GM23338 (cell line): ENCODE measurements around the gene SNAPIN. TPM values are rescaled to one million over a fixed set of nuclear protein-coding genes. Genes with fewer than 3 reads are reported as not detected.

Source experiments
- ATAC-seq: fragments of 200-7000 bp; cut with Tn5 transposase; 3 replicates; pipeline ENCODE4 v1.9.1; 2020
- DNase-seq: peaks from one replicate; pipeline ENCODE4 v3.0.0-alpha.2; 2015; ENCODE audit warnings: low spot score
- H2AFZ ChIP-seq: fragments of 200-600 bp; sonication (generic); 2 replicates; pipeline ENCODE4 v1.8.0; 2016; ENCODE audit warnings: antibody characterized with exemption, mild to moderate bottlenecking, moderate library complexity
- H3F3A ChIP-seq: fragments of 200-600 bp; sonication (generic); replicated peaks from 2 replicates; pipeline ENCODE4 v1.8.0; 2017; ENCODE audit warnings: antibody characterized with exemption, mixed run types, low read depth
- H3K27ac ChIP-seq: fragments of 200-600 bp; sonication (generic); 2 replicates; pipeline ENCODE4 v1.6.1; 2016; ENCODE audit warnings: low read depth
- H3K27me3 ChIP-seq: fragments of 200-600 bp; sonication (generic); 2 replicates; pipeline ENCODE4 v1.8.0; 2016; ENCODE audit warnings: mild to moderate bottlenecking, mixed run types, moderate library complexity; ENCODE audit not compliant: insufficient read depth
- H3K36me3 ChIP-seq: fragments of 200-600 bp; sonication (generic); 2 replicates; pipeline ENCODE4 v1.8.0; 2016; ENCODE audit warnings: mild to moderate bottlenecking; ENCODE audit not compliant: insufficient read depth
- H3K4me1 ChIP-seq: fragments of 200-600 bp; sonication (generic); 2 replicates; pipeline ENCODE4 v1.8.0; 2016; ENCODE audit warnings: mild to moderate bottlenecking, moderate library complexity; ENCODE audit not compliant: insufficient read depth
- H3K4me2 ChIP-seq: fragments of 200-600 bp; sonication (generic); 2 replicates; pipeline ENCODE4 v1.7.1; 2017; ENCODE audit warnings: mixed run types
- H3K4me3 ChIP-seq: fragments of 200-600 bp; sonication (generic); 2 replicates; pipeline ENCODE4 v1.6.1; 2016; ENCODE audit warnings: mixed run types
- H3K79me2 ChIP-seq: fragments of 200-600 bp; sonication (generic); replicated peaks from 2 replicates; pipeline ENCODE4 v1.8.0; 2017; ENCODE audit warnings: mild to moderate bottlenecking; ENCODE audit not compliant: insufficient read depth
- H3K9me2 ChIP-seq: fragments of 200-600 bp; sonication (generic); 2 replicates; pipeline ENCODE4 v1.8.0; 2017; ENCODE audit not compliant: insufficient read depth
- H4K20me1 ChIP-seq: fragments of 200-600 bp; sonication (generic); replicated peaks from 2 replicates; pipeline ENCODE4 v1.8.0; 2017; ENCODE audit warnings: mild to moderate bottlenecking; ENCODE audit not compliant: insufficient read depth
- H3K27ac Mint-ChIP-seq: 2 replicates; pipeline ENCODE4 v1.8.0; 2020; ENCODE audit warnings: inconsistent platforms, mild to moderate bottlenecking, moderate library complexity, mixed read lengths
- H3K27me3 Mint-ChIP-seq: 3 replicates; pipeline ENCODE4 v1.8.0; 2022; ENCODE audit warnings: low read depth, mild to moderate bottlenecking, moderate library complexity, mixed read lengths, inconsistent platforms; ENCODE audit not compliant: insufficient read depth, poor library complexity
- H3K36me3 Mint-ChIP-seq: 3 replicates; pipeline ENCODE4 v1.8.0; 2021; ENCODE audit warnings: low read depth, mild to moderate bottlenecking, inconsistent platforms, moderate library complexity, mixed read lengths
- H3K4me1 Mint-ChIP-seq: 3 replicates; pipeline ENCODE4 v1.8.0; 2020; ENCODE audit warnings: mild to moderate bottlenecking, inconsistent platforms, mixed read lengths
- H3K4me3 Mint-ChIP-seq: 3 replicates; pipeline ENCODE4 v1.8.0; 2021; ENCODE audit warnings: moderate library complexity, mild to moderate bottlenecking, inconsistent platforms, mixed read lengths
- H3K9me3 Mint-ChIP-seq: 3 replicates; pipeline ENCODE4 v1.8.0; 2020; ENCODE audit warnings: moderate library complexity, mild to moderate bottlenecking, inconsistent platforms, mixed read lengths
- CREB1 ChIP-seq: fragments of 250-450 bp; sonication (Bioruptor Pico); IDR thresholded peaks from 2 replicates; pipeline ENCODE4 v1.5.0; 2020; ENCODE audit warnings: low read depth, mild to moderate bottlenecking, moderate library complexity
- EZH2 ChIP-seq: fragments of 200-600 bp; sonication (generic); IDR thresholded peaks from one replicate; pipeline ENCODE4 v1.8.0; 2017; ENCODE audit warnings: antibody characterized with exemption, mild to moderate bottlenecking, low read depth; ENCODE audit not compliant: unreplicated experiment
- EZH2phosphoT487 ChIP-seq: fragments of 200-600 bp; sonication (generic); IDR thresholded peaks from one replicate; pipeline ENCODE4 v1.8.1; 2018; ENCODE audit warnings: antibody characterized with exemption; ENCODE audit not compliant: unreplicated experiment
- JUNB ChIP-seq: IDR thresholded peaks from one replicate; pipeline ENCODE4 v1.6.1; 2016; ENCODE audit warnings: antibody characterized with exemption; ENCODE audit not compliant: unreplicated experiment
- NANOG ChIP-seq: IDR thresholded peaks from 2 replicates; pipeline ENCODE4 v1.6.1; 2016; ENCODE audit warnings: antibody characterized with exemption, borderline replicate concordance
- POLR2AphosphoS5 ChIP-seq: IDR thresholded peaks from 2 replicates; pipeline ENCODE4 v1.6.1; 2016; ENCODE audit warnings: antibody characterized with exemption, low read depth
- STAT1 ChIP-seq: IDR thresholded peaks from one replicate; pipeline ENCODE4 v1.6.1; 2016; ENCODE audit warnings: antibody characterized with exemption; ENCODE audit not compliant: unreplicated experiment
- ZNF114 ChIP-seq: fragments of 250-450 bp; sonication (Bioruptor Pico); IDR thresholded peaks from 2 replicates; pipeline ENCODE4 v1.5.0; 2020; ENCODE audit warnings: mild to moderate bottlenecking, moderate library complexity
- ZNF331 ChIP-seq: fragments of 250-450 bp; sonication (Bioruptor Pico); IDR thresholded peaks from 2 replicates; pipeline ENCODE4 v1.5.0; 2020; ENCODE audit warnings: low read depth, mild to moderate bottlenecking, moderate library complexity
- polyA plus RNA-seq: library from polyadenylated mRNA; unstranded; fragments of >200 nt; fragmentation: Nextera tagmentation; extraction: Ambion mirVana; gene quantifications from 2 replicates; pipeline ENCODE4 v1.2.1, GENCODE V29; 2016
- total RNA-seq: library from RNA; depleted of rRNA; stranded (reverse); fragments of >200 nt; shearing (Covaris generic); gene quantifications from 2 replicates; pipeline ENCODE4 v1.2.3, GENCODE V29; 2014
- TF ChIP-seq, protein P1 (sequence below): IDR thresholded peaks from one replicate; pipeline ENCODE4 v1.6.1; 2018; ENCODE audit warnings: antibody characterized with exemption; ENCODE audit not compliant: unreplicated experiment
- TF ChIP-seq, protein P2 (sequence below): fragments of 250-450 bp; sonication (Bioruptor Pico); IDR thresholded peaks from 2 replicates; pipeline ENCODE4 v1.5.0; 2020; ENCODE audit warnings: mild to moderate bottlenecking, moderate library complexity
- TF ChIP-seq, protein P3 (sequence below), 2 experiments: fragments of 200-600 bp in 1 of 2; sonication (generic) in 1 of 2; conservative IDR thresholded peaks; 2 replicates each; pipeline versions ENCODE4 v1.5.1 to v1.6.1; 2016 to 2017; ENCODE audit warnings: antibody characterized with exemption in 2 of 2, low read depth in 2 of 2, mild to moderate bottlenecking in 2 of 2, moderate library complexity in 1 of 2
- TF ChIP-seq, protein P4 (sequence below): IDR thresholded peaks from 2 replicates; pipeline ENCODE4 v1.6.1; 2016; ENCODE audit warnings: antibody characterized with exemption

SNAPIN gene
- total and polyA plus RNA-seq, 2 experiments from 2014 or later = 25.6 to 48.5 TPM

DNA sequence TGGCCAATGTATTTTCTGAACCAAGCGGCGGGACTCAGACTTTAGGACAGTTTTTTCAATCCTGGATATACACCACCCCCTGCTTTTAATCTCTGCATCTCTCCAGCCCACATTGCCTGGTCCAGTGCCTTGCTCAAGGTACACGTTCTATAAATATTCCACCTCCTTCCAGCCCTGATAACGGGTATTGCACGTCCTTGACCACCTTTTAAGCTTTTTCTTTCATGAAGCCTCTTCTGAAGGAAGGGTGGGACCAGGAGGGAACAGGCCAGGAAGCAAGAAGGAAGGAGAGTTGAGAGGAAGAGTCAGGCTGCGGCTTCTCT lies 49.0 kb upstream of the SNAPIN start:
- peak overlapping the region; percentile 84; the same call in 1 of the 2 replicates for H2AFZ ChIP-seq
- TF ChIP-seq, protein P1, sequence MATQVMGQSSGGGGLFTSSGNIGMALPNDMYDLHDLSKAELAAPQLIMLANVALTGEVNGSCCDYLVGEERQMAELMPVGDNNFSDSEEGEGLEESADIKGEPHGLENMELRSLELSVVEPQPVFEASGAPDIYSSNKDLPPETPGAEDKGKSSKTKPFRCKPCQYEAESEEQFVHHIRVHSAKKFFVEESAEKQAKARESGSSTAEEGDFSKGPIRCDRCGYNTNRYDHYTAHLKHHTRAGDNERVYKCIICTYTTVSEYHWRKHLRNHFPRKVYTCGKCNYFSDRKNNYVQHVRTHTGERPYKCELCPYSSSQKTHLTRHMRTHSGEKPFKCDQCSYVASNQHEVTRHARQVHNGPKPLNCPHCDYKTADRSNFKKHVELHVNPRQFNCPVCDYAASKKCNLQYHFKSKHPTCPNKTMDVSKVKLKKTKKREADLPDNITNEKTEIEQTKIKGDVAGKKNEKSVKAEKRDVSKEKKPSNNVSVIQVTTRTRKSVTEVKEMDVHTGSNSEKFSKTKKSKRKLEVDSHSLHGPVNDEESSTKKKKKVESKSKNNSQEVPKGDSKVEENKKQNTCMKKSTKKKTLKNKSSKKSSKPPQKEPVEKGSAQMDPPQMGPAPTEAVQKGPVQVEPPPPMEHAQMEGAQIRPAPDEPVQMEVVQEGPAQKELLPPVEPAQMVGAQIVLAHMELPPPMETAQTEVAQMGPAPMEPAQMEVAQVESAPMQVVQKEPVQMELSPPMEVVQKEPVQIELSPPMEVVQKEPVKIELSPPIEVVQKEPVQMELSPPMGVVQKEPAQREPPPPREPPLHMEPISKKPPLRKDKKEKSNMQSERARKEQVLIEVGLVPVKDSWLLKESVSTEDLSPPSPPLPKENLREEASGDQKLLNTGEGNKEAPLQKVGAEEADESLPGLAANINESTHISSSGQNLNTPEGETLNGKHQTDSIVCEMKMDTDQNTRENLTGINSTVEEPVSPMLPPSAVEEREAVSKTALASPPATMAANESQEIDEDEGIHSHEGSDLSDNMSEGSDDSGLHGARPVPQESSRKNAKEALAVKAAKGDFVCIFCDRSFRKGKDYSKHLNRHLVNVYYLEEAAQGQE = no peak
- TF ChIP-seq NANOG (no peak), ZNF331 (CRISPR knock-in tag) (no peak), POLR2AphosphoS5 (no peak), EZH2phosphoT487 (no peak), JUNB (no peak), STAT1 (no peak), CREB1 (no peak), ZNF114 (CRISPR knock-in tag) (no peak), EZH2 (no peak)
- TF ChIP-seq, protein P2, sequence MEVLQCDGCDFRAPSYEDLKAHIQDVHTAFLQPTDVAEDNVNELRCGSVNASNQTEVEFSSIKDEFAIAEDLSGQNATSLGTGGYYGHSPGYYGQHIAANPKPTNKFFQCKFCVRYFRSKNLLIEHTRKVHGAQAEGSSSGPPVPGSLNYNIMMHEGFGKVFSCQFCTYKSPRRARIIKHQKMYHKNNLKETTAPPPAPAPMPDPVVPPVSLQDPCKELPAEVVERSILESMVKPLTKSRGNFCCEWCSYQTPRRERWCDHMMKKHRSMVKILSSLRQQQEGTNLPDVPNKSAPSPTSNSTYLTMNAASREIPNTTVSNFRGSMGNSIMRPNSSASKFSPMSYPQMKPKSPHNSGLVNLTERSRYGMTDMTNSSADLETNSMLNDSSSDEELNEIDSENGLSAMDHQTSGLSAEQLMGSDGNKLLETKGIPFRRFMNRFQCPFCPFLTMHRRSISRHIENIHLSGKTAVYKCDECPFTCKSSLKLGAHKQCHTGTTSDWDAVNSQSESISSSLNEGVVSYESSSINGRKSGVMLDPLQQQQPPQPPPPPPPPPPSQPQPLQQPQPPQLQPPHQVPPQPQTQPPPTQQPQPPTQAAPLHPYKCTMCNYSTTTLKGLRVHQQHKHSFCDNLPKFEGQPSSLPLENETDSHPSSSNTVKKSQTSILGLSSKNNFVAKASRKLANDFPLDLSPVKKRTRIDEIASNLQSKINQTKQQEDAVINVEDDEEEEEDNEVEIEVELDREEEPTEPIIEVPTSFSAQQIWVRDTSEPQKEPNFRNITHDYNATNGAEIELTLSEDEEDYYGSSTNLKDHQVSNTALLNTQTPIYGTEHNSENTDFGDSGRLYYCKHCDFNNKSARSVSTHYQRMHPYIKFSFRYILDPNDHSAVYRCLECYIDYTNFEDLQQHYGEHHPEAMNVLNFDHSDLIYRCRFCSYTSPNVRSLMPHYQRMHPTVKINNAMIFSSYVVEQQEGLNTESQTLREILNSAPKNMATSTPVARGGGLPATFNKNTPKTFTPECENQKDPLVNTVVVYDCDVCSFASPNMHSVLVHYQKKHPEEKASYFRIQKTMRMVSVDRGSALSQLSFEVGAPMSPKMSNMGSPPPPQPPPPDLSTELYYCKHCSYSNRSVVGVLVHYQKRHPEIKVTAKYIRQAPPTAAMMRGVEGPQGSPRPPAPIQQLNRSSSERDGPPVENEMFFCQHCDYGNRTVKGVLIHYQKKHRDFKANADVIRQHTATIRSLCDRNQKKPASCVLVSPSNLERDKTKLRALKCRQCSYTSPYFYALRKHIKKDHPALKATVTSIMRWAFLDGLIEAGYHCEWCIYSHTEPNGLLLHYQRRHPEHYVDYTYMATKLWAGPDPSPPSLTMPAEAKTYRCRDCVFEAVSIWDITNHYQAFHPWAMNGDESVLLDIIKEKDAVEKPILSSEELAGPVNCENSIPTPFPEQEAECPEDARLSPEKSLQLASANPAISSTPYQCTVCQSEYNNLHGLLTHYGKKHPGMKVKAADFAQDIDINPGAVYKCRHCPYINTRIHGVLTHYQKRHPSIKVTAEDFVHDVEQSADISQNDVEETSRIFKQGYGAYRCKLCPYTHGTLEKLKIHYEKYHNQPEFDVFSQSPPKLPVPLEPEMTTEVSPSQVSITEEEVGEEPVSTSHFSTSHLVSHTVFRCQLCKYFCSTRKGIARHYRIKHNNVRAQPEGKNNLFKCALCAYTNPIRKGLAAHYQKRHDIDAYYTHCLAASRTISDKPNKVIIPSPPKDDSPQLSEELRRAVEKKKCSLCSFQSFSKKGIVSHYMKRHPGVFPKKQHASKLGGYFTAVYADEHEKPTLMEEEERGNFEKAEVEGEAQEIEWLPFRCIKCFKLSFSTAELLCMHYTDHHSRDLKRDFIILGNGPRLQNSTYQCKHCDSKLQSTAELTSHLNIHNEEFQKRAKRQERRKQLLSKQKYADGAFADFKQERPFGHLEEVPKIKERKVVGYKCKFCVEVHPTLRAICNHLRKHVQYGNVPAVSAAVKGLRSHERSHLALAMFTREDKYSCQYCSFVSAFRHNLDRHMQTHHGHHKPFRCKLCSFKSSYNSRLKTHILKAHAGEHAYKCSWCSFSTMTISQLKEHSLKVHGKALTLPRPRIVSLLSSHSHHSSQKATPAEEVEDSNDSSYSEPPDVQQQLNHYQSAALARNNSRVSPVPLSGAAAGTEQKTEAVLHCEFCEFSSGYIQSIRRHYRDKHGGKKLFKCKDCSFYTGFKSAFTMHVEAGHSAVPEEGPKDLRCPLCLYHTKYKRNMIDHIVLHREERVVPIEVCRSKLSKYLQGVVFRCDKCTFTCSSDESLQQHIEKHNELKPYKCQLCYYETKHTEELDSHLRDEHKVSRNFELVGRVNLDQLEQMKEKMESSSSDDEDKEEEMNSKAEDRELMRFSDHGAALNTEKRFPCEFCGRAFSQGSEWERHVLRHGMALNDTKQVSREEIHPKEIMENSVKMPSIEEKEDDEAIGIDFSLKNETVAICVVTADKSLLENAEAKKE = no peak
- TF ChIP-seq, protein P3, sequence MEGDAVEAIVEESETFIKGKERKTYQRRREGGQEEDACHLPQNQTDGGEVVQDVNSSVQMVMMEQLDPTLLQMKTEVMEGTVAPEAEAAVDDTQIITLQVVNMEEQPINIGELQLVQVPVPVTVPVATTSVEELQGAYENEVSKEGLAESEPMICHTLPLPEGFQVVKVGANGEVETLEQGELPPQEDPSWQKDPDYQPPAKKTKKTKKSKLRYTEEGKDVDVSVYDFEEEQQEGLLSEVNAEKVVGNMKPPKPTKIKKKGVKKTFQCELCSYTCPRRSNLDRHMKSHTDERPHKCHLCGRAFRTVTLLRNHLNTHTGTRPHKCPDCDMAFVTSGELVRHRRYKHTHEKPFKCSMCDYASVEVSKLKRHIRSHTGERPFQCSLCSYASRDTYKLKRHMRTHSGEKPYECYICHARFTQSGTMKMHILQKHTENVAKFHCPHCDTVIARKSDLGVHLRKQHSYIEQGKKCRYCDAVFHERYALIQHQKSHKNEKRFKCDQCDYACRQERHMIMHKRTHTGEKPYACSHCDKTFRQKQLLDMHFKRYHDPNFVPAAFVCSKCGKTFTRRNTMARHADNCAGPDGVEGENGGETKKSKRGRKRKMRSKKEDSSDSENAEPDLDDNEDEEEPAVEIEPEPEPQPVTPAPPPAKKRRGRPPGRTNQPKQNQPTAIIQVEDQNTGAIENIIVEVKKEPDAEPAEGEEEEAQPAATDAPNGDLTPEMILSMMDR (conservative IDR thresholded peaks at IDR 0.05; ENCODE audit: low read depth in 2 of 2) = no peak
- TF ChIP-seq, protein P4, sequence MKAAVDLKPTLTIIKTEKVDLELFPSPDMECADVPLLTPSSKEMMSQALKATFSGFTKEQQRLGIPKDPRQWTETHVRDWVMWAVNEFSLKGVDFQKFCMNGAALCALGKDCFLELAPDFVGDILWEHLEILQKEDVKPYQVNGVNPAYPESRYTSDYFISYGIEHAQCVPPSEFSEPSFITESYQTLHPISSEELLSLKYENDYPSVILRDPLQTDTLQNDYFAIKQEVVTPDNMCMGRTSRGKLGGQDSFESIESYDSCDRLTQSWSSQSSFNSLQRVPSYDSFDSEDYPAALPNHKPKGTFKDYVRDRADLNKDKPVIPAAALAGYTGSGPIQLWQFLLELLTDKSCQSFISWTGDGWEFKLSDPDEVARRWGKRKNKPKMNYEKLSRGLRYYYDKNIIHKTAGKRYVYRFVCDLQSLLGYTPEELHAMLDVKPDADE = no peak
- H3K79me2 ChIP-seq = no peaks in the 10 kb centered on the region
- DNase-seq (no peak), ATAC-seq (no peak)
- no peaks in the 10 kb centered on the region; the same call in 1 of the 3 replicates for H3K36me3 Mint-ChIP-seq
- H3K4me2 ChIP-seq = peak overlapping the region; percentile 66
- no peaks in the 10 kb centered on the region for H4K20me1 ChIP-seq
- no peak overlapping the region for H3K4me3 Mint-ChIP-seq
- no peaks in the 10 kb centered on the region for H3K27me3 ChIP-seq
- no peaks in the 10 kb centered on the region for H3K9me2 ChIP-seq
- H3K4me3 ChIP-seq = no peak overlapping the region; the same call in 1 of the 2 replicates
- peaks cover 45% of the 10 kb centered on the region for H3K4me1 ChIP-seq
- H3K4me1 Mint-ChIP-seq = peaks cover 54% of the 10 kb centered on the region
- H3F3A ChIP-seq = no peaks in the 10 kb centered on the region; the same call in 1 of the 2 replicates
- H3K27me3 Mint-ChIP-seq = peaks cover 10% of the 10 kb centered on the region
- H3K9me3 Mint-ChIP-seq = no peaks in the 10 kb centered on the region
- H3K36me3 ChIP-seq = no peaks in the 10 kb centered on the region
- H3K27ac Mint-ChIP-seq = peak overlapping the region; percentile 38; the same call in 1 of the 2 replicates
- peak overlapping the region; percentile 19; the same call in 1 of the 2 replicates for H3K27ac ChIP-seq
